ENCODE data around the gene KAT14. TPM values are rescaled to one million over a fixed set of nuclear protein-coding genes. Genes with fewer than 3 reads are reported as not detected.
A peak's percentile ranks its signal among the peaks of the same experiment; 100 is the strongest.
"Not testable (repeated sequence)": the region's sequence is repeated elsewhere in the genome, so short reads cannot be mapped to it uniquely, and the experiment has no call there.

KAT14 gene, protein sequence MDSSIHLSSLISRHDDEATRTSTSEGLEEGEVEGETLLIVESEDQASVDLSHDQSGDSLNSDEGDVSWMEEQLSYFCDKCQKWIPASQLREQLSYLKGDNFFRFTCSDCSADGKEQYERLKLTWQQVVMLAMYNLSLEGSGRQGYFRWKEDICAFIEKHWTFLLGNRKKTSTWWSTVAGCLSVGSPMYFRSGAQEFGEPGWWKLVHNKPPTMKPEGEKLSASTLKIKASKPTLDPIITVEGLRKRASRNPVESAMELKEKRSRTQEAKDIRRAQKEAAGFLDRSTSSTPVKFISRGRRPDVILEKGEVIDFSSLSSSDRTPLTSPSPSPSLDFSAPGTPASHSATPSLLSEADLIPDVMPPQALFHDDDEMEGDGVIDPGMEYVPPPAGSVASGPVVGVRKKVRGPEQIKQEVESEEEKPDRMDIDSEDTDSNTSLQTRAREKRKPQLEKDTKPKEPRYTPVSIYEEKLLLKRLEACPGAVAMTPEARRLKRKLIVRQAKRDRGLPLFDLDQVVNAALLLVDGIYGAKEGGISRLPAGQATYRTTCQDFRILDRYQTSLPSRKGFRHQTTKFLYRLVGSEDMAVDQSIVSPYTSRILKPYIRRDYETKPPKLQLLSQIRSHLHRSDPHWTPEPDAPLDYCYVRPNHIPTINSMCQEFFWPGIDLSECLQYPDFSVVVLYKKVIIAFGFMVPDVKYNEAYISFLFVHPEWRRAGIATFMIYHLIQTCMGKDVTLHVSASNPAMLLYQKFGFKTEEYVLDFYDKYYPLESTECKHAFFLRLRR
- 10 to 100 TPM; 16.4 to 18.9 (median 18.0) TPM for total RNA-seq

DNA sequence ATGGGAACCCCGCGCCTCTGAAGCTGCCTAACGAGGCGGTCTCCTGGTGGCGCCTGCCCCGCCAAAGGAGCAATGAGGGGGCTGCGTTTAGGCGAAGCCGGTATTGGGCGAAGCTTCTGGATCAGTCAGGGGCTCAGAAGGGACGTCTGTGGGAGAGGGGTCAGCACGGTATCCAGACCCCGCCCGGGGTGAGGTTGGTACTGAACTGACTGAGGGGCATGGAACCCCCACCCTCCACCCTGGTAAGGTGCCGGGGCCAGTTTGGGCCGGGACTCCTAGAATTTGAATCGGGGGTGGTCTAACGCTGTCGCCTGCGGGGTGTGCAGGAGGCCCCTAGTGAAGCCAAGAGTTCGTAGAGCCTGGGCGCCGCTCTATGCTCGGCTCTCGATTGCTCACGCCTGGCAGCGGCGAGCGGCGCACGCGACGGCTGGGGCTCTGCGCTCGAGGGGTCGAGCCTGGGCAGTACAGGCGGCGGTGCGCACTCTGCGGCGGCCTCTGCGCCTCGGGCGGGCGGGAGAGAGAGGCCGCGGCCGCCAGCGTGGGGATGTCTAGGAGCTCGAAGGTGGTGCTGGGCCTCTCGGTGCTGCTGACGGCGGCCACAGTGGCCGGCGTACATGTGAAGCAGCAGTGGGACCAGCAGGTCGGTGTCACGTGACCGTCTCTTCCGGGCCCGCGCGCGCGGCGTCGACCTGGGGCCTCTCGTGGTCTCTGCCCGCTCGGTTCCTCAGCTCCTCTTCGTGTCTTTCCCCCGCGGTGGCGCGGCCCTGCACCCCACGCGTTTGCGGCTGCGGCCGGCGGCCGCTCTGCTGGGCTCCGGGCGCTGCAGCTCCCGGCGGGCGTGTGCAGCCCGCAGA is at the start of gene KAT14, which contains the start of gene PET117:
KAT14 (plus strand) TSS at position 452 of the 854 bp plus-strand sequence. CDS start 4,798 bp downstream, outside the sequence.
PET117 (plus strand) TSS at position 452 of the 854 bp plus-strand sequence; CDS start at position 545, 93 bp downstream.
- peaks cover 8% of the 10 kb centered on the region for H3K36me3 Mint-ChIP-seq (ENCODE audit: insufficient read depth)
- no peaks in the 10 kb centered on the region for H3K9me3 Mint-ChIP-seq
- ATAC-seq, result peak; percentile 90 to 94
- no peaks in the 10 kb centered on the region for H3K27me3 Mint-ChIP-seq (ENCODE audit: low read depth)
- DNase-seq, result peak; percentile 89
- peaks cover 32% of the 10 kb centered on the region for H3K4me1 Mint-ChIP-seq (ENCODE audit: low read depth)
- peak within 1 kb of the TSS; percentile 93 for H3K4me3 Mint-ChIP-seq

DNA sequence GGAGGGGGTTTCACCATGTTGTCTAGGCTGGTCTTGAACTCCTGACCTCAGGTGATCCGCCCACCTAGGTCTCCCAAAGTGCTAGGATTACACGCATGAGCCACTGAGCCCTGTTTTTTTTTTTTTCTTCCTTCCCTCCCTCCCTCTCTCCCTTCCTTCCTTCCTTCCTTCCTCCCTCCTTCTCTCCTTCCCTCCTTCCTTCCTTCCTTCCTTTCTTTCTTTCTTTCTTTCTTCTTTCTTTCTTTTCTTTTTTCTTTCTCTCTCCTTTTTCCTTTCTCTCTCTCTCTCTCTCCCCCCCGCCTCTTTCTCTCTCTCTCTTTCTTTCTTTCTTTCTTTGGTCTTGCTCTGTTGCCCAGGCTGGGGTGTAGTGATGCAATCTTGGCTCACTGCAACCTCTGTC is 49.4 kb upstream of the KAT14 start:
- H3K9me3 Mint-ChIP-seq; H3K36me3 Mint-ChIP-seq (ENCODE audit: insufficient read depth); H3K4me1 Mint-ChIP-seq (ENCODE audit: low read depth); ATAC-seq; H3K4me3 Mint-ChIP-seq; DNase-seq: not testable (repeated sequence)
- H3K27me3 Mint-ChIP-seq (ENCODE audit: low read depth), result peaks cover 13% of the 10 kb centered on the region

DNA sequence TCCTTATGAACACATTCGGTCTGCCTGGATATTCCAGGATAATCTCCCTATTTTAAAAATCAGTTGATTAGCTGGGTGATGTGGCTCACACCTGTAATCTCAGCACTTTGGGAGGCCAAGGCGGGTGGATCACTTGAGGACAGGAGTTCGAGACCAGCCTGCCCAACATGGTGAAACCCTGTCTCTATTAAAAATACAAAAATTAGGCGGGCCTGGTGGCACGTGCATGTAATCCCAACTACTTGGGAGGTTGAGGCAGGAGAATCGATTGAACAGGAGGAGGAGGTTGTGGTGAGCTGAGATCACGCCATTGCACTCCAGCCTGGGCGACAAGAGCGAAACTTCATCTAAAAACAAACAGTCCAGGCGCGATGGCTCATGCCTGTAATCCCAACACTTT is 48.8 kb upstream of the KAT14 start:
- peaks cover 13% of the 10 kb centered on the region for H3K27me3 Mint-ChIP-seq (ENCODE audit: low read depth)
- not testable (repeated sequence) for H3K4me3 Mint-ChIP-seq; H3K9me3 Mint-ChIP-seq; H3K36me3 Mint-ChIP-seq (ENCODE audit: insufficient read depth); H3K4me1 Mint-ChIP-seq (ENCODE audit: low read depth); ATAC-seq; DNase-seq

DNA sequence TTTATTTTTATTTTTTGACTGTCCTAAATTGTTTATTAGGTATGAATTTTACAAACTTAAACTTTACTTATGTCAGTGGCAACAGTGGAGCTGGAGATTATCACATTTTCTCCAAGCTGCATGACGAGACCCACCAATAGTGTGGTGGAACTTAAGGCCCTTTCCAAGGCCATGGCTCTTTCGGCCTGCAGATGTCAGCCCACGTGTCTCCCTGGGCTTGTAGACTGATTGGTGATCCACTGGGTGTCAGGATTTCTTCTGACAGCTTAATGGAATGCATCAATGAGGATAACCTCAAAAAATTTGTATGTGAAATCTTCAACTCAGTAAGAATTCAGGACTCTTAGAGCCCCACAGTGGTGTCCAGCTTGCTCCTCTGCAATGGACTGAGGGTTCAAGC is 47.6 kb upstream of the KAT14 start:
- H3K27me3 Mint-ChIP-seq (ENCODE audit: low read depth), result peaks cover 16% of the 10 kb centered on the region
- no peak for DNase-seq
- no peaks in the 10 kb centered on the region for H3K4me1 Mint-ChIP-seq (ENCODE audit: low read depth)
- ATAC-seq, result no peak
- H3K4me3 Mint-ChIP-seq, result no peak overlapping the region
- no peaks in the 10 kb centered on the region for H3K36me3 Mint-ChIP-seq (ENCODE audit: insufficient read depth)
- H3K9me3 Mint-ChIP-seq, result no peaks in the 10 kb centered on the region

DNA sequence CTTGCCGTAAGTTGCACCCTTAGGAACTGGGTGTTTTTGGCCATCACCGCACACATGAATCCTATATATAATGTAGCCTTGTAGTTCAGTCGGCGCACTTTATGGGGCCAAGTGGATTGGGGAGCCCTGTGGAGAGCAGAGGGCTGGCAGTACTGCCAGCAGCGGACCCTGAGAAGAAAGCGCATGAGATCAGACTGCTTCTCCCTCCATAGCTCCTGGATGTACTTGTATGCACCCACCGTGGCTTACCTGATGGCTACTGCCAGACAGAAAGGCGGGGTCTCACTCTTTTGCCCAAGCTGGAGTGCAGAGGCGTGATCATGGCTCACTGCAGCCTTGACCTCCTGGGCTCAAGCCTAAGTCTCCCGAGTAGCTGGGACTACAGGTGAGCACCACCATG is 47.2 kb upstream of the KAT14 start:
- Mint-ChIP-seq H3K9me3 (no peaks in the 10 kb centered on the region), H3K36me3 (ENCODE audit: insufficient read depth) (no peaks in the 10 kb centered on the region), H3K4me1 (ENCODE audit: low read depth) (no peaks in the 10 kb centered on the region), H3K4me3 (no peak overlapping the region), H3K27me3 (ENCODE audit: low read depth) (peaks cover 16% of the 10 kb centered on the region)
- ATAC-seq (no peak), DNase-seq (no peak)

DNA sequence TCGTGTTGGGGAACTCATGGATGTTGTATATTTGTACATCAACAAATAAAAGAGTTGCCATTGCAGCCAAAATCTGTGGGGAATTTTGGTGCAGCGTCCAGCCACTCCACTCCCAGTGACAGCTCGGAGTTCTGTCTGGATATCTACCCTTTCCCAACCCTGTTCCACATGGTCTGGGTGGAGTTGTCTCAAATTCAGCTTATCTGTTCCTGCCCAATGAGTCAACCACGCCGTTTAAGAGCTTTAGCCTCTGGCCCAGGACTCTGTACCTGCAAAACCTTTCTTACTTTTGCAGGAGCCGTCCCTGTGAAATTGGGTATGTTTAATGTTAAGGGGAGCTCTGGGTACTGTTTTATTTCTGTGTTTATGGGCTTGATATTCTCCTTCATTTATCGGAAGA is 46.0 kb upstream of the KAT14 start:
- H3K4me1 Mint-ChIP-seq (ENCODE audit: low read depth), result no peaks in the 10 kb centered on the region
- no peaks in the 10 kb centered on the region for H3K9me3 Mint-ChIP-seq
- DNase-seq, result no peak
- H3K27me3 Mint-ChIP-seq (ENCODE audit: low read depth), result peaks cover 16% of the 10 kb centered on the region
- H3K36me3 Mint-ChIP-seq (ENCODE audit: insufficient read depth), result no peaks in the 10 kb centered on the region
- no peak overlapping the region for H3K4me3 Mint-ChIP-seq
- no peak for ATAC-seq

DNA sequence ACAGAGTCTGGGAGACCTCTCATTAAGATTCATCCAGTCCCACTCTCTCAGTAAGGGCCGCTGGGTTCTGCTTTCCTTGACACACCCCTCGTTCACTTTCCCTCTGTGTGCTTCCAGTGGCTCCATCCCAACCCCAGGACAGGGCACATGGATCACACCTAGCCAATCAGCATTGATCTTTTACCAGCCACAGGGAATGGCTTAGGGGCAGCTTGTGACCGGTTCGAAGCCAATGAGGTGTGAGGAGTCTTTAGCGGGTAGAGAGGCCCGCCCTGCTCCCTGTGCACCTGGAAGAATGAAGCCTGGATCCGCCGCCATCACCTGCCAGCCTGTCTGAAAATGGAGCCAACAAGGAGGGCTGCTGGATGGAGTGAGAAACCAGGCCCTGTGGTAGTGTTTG is 44.8 kb upstream of the KAT14 start:
- Mint-ChIP-seq H3K36me3 (ENCODE audit: insufficient read depth) (no peaks in the 10 kb centered on the region), H3K4me1 (ENCODE audit: low read depth) (no peaks in the 10 kb centered on the region), H3K4me3 (no peak overlapping the region), H3K27me3 (ENCODE audit: low read depth) (peaks cover 16% of the 10 kb centered on the region), H3K9me3 (no peaks in the 10 kb centered on the region)
- ATAC-seq, result no peak
- no peak for DNase-seq

DNA sequence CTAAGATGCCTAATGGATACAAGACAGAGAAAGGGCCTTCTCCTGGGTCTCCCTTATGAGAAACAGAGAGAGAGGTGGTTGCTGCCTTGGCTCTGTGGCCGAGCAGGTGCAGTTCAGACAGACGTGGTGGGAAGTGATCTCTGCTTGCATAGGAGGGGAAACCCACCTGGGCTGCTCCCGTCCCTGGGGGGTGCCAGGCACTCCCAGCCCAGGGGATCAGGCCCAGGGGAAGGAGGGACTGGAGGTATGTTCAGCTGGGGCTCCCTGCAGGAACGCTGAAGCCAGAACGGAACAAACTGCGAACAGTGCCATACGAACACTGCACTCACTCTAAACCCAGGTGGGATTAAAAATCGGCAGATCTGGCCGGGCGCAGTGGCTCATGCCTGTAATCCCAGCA is 44.3 kb upstream of the KAT14 start:
- Mint-ChIP-seq H3K36me3 (ENCODE audit: insufficient read depth) (no peaks in the 10 kb centered on the region), H3K9me3 (no peaks in the 10 kb centered on the region), H3K4me3 (no peak overlapping the region), H3K4me1 (ENCODE audit: low read depth) (no peaks in the 10 kb centered on the region), H3K27me3 (ENCODE audit: low read depth) (peaks cover 16% of the 10 kb centered on the region)
- ATAC-seq (no peak), DNase-seq (no peak)

DNA sequence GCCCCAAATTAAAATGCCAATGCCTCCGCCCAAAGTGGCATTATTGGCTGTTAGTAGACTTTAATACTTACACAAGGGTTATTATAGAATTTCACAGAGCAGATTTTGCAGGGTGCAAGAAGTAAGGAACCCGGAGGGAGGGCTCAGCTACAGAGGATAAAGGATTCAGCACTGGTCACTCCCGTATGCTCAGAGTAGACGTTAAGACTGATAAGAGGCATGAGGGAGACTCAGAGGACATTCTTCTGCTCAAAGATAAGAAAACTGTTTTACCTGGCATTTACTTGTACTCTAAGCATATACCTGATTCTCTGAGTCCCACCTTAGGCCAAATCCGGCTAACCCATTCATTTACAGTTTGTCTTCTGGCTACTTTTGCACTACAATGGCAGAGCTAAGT is 43.5 kb upstream of the KAT14 start:
- Mint-ChIP-seq H3K36me3 (ENCODE audit: insufficient read depth) (no peaks in the 10 kb centered on the region), H3K4me1 (ENCODE audit: low read depth) (no peaks in the 10 kb centered on the region), H3K27me3 (ENCODE audit: low read depth) (peaks cover 16% of the 10 kb centered on the region), H3K4me3 (no peak overlapping the region), H3K9me3 (no peaks in the 10 kb centered on the region)
- DNase-seq, result no peak
- no peak for ATAC-seq

DNA sequence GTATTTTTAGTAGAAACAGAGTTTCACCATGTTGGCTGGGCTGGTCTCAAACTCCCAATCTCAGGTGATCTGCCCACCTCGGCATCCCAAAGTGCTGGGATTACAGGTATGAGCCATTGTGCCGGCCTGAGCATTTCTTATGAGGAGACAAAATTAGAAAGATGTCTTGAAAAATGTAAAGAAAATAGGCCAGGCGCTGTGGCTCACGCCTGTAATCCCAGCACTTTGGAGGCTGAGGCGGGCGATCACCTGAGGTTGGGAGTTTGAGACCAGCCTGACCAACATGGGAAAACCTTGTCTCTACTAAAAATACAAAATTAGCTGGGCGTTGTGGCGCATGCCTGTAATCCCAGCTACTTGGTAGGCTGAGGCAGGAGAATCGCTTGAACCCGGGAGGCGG is 37.1 kb upstream of the KAT14 start:
- not testable (repeated sequence) for DNase-seq; H3K36me3 Mint-ChIP-seq (ENCODE audit: insufficient read depth); H3K4me1 Mint-ChIP-seq (ENCODE audit: low read depth); H3K9me3 Mint-ChIP-seq; ATAC-seq; H3K4me3 Mint-ChIP-seq
- H3K27me3 Mint-ChIP-seq (ENCODE audit: low read depth), result peaks cover 11% of the 10 kb centered on the region

DNA sequence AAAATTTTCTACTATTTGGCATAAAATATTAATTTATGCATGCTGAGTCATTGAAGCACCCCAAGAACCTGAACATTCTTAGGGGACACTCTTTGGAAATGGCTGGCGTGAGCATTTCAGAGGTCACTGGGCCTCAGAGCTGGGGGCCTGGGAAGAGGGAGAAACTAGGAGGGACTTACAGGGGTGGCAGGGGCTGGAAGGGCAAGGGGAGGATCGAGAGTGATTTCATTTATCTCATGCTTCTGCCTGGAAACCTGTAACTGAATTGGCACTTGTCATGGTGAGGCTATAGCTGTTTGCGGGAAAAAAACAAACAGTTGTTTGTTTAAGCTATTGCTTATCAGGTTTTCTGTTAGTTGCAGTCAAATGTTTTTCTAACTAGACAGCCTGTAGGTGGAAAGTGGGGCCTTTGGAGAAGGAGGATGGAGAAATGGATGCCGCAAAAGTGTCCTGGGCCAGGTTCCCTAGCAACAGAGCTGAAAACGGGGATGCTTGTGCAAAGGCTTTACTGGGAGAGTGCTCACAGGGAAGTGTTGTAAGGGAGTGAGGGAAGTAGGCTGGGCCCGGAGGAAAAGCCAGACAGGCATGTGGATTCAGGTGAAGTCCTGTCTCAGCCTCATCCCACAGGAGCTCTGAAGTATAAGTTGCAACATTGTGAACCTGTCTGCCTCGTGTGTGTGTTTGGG is 36.4 kb upstream of the KAT14 start:
- no peaks in the 10 kb centered on the region for H3K4me1 Mint-ChIP-seq (ENCODE audit: low read depth)
- no peak overlapping the region for H3K4me3 Mint-ChIP-seq
- H3K9me3 Mint-ChIP-seq, result no peaks in the 10 kb centered on the region
- no peaks in the 10 kb centered on the region for H3K36me3 Mint-ChIP-seq (ENCODE audit: insufficient read depth)
- DNase-seq (no peak), ATAC-seq (no peak)
- peaks cover 11% of the 10 kb centered on the region for H3K27me3 Mint-ChIP-seq (ENCODE audit: low read depth)

DNA sequence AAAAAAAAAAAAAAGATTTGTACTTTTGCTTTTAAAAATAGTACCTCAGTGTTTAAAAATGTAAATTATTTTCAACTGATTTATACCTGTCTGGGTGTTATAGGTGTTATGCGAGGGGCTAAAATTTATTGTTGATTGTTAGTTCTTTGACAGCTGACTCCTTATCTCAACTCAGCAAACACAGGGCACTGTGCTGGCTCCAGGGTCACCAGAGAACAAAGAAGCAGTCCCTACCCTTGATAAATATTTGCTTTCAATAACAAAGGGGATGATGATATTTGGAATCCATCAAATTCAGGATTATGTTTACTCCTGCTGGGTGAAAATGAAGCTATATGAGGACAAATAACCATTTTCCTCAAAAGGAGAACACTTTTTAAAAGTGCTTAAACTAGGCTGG is 34.2 kb upstream of the KAT14 start:
- H3K36me3 Mint-ChIP-seq (ENCODE audit: insufficient read depth), result no peaks in the 10 kb centered on the region
- no peaks in the 10 kb centered on the region for H3K4me1 Mint-ChIP-seq (ENCODE audit: low read depth)
- ATAC-seq, result no peak
- peaks cover 7% of the 10 kb centered on the region for H3K9me3 Mint-ChIP-seq
- no peak overlapping the region for H3K4me3 Mint-ChIP-seq
- H3K27me3 Mint-ChIP-seq (ENCODE audit: low read depth), result peaks cover 11% of the 10 kb centered on the region
- no peak for DNase-seq

DNA sequence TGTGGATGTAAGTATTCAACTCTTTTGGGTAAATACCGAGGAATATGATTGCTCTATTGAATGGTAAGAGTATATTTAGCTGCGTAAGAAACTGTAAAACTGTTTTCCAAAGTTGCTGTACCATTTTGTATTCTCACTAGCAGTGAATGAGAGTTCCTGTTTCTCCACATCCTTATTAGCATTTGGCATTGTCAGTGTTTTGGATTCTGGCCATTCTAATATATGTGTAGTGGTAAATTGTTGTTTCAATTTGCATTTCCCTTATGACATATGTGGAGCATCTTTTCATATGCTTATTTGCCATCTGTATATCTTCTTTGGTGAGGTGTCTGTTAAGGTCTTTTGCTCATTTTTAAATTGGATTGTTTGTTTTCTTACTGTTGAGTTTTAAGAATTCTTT is 29.3 kb upstream of the KAT14 start:
- ATAC-seq (no peak), DNase-seq (no peak)
- peaks cover 9% of the 10 kb centered on the region for H3K9me3 Mint-ChIP-seq
- H3K4me1 Mint-ChIP-seq (ENCODE audit: low read depth), result no peaks in the 10 kb centered on the region
- peaks cover 2% of the 10 kb centered on the region for H3K27me3 Mint-ChIP-seq (ENCODE audit: low read depth)
- no peak overlapping the region for H3K4me3 Mint-ChIP-seq
- H3K36me3 Mint-ChIP-seq (ENCODE audit: insufficient read depth), result no peaks in the 10 kb centered on the region

DNA sequence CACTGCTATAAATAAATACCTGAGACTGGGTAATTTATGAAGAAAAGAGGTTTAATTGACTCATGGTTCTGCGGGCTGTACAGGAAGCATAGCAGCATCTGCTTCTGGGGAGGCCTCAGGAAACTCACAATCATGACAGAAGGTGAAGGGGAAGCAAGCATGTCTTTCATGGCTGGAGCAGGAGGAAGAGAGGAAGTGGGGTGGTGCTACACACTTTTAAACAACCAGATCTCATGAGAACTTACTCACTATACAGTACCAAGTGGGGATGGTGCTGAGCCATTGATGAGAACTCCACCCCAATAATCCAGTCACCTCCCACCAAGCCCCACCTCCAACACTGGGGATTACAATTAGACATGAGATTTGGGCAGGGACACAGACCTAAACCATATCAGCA is 9.1 kb upstream of the KAT14 start:
- not testable (repeated sequence) for H3K9me3 Mint-ChIP-seq; H3K36me3 Mint-ChIP-seq (ENCODE audit: insufficient read depth); H3K4me3 Mint-ChIP-seq; DNase-seq; H3K4me1 Mint-ChIP-seq (ENCODE audit: low read depth)
- ATAC-seq, result peak in 1 of 2 donors; percentile 48
- peaks cover 12% of the 10 kb centered on the region for H3K27me3 Mint-ChIP-seq (ENCODE audit: low read depth)

All from activated T-cell treated with anti-CD3 and anti-CD28 coated beads, Interleukin-2, amount 50 U/mL, for 4 hours (primary cell).